HEK293T (cell line): ENCODE measurements around the gene MFAP3L.

Experiments
- CTCF ChIA-PET: fragments of 350-600 bp; formaldehyde crosslinking; extraction: SDS; loops from one replicate; lab custom pipeline; 2021; ENCODE audit warnings: antibody characterized with exemption, inconsistent platforms; lab: Yijun Ruan, JAX
- POLR2A ChIA-PET: fragments of 350-600 bp; formaldehyde crosslinking; extraction: SDS; loops from one replicate; lab custom pipeline; 2020; ENCODE audit warnings: antibody characterized with exemption, inconsistent platforms; lab: Yijun Ruan, JAX
- DNase-seq: peaks from one replicate; pipeline ENCODE4 v3.0.0; 2012; ENCODE audit warnings: mixed read lengths; ENCODE audit errors: extremely low spot score
- ARNT ChIP-seq: fragments of 450-650 bp; IDR thresholded peaks from 2 replicates; pipeline ENCODE4 v1.6.1; 2017; ENCODE audit warnings: mild to moderate bottlenecking
- BHLHE40 ChIP-seq: fragments of 450-650 bp; IDR thresholded peaks from 2 replicates; pipeline ENCODE4 v1.6.1; 2016; ENCODE audit warnings: mild to moderate bottlenecking, moderate library complexity, borderline replicate concordance
- CTBP1 ChIP-seq: fragments of 450-650 bp; IDR thresholded peaks from 2 replicates; pipeline ENCODE4 v1.6.1; 2016; ENCODE audit warnings: borderline replicate concordance
- ELF4 ChIP-seq: fragments of 450-650 bp; IDR thresholded peaks from 2 replicates; pipeline ENCODE4 v1.6.1; 2017; ENCODE audit warnings: antibody characterized with exemption
- FOXA1 ChIP-seq: fragments of 450-650 bp; IDR thresholded peaks from 2 replicates; pipeline ENCODE4 v1.6.1; 2016; ENCODE audit warnings: mild to moderate bottlenecking
- FOXK2 ChIP-seq: fragments of 450-650 bp; IDR thresholded peaks from 2 replicates; pipeline ENCODE4 v1.6.1; 2016; ENCODE audit warnings: mild to moderate bottlenecking
- FOXM1 ChIP-seq: fragments of 450-650 bp; IDR thresholded peaks from 2 replicates; pipeline ENCODE4 v1.6.1; 2017; ENCODE audit warnings: mild to moderate bottlenecking, borderline replicate concordance
- HDGF ChIP-seq: fragments of 450-650 bp; IDR thresholded peaks from 2 replicates; pipeline ENCODE4 v1.6.1; 2017; ENCODE audit warnings: antibody characterized with exemption, borderline replicate concordance
- L3MBTL2 ChIP-seq: fragments of 450-650 bp; conservative IDR thresholded peaks from 2 replicates; pipeline ENCODE4 v1.6.1; 2016; ENCODE audit warnings: mild to moderate bottlenecking
- LEF1 ChIP-seq: fragments of 450-650 bp; IDR thresholded peaks from 2 replicates; pipeline ENCODE4 v1.6.1; 2017; ENCODE audit warnings: mild to moderate bottlenecking, borderline replicate concordance
- NFRKB ChIP-seq: fragments of 450-650 bp; IDR thresholded peaks from 2 replicates; pipeline ENCODE4 v1.6.1; 2016; ENCODE audit warnings: mild to moderate bottlenecking, moderate library complexity
- PKNOX1 ChIP-seq: fragments of 450-650 bp; IDR thresholded peaks from 2 replicates; pipeline ENCODE4 v1.6.1; 2016
- SP1 ChIP-seq: fragments of 450-650 bp; IDR thresholded peaks from 2 replicates; pipeline ENCODE4 v1.6.1; 2017
- SUZ12 ChIP-seq: fragments of 450-650 bp; IDR thresholded peaks from 2 replicates; pipeline ENCODE4 v1.6.1; 2016; ENCODE audit warnings: mild to moderate bottlenecking
- TARDBP ChIP-seq: fragments of 450-650 bp; IDR thresholded peaks from 2 replicates; pipeline ENCODE4 v1.6.1; 2016
- ZNF384 ChIP-seq: fragments of 450-650 bp; IDR thresholded peaks from 2 replicates; pipeline ENCODE4 v1.6.1; 2016

MFAP3L gene

GRCh38 chr4:169993531-169993930, 32.7 kb downstream of the MFAP3L start:
- POLR2A ChIA-PET = no interaction called here
- TF ChIP-seq SUZ12 (no peak), ZNF384 (no peak), ARNT (no peak), FOXA1 (no peak), BHLHE40 (no peak), ELF4 (no peak), FOXK2 (no peak), SP1 (no peak), L3MBTL2 (no peak; the same call in 1 of the 2 replicates), TARDBP (no peak), FOXM1 (no peak), NFRKB (no peak), CTBP1 (no peak)
- no peak for DNase-seq
- CTCF ChIA-PET = no interaction called here

- POLR2A ChIA-PET = interaction anchor here (0.9 kb wide), 1 partner anchor 39 kb away, joined by 3 read pairs; no protein-coding TSS in a partner anchor
- CTCF ChIA-PET = interaction anchor here (0.6 kb wide), 1 partner anchor 65 kb away, joined by 4 read pairs; no protein-coding TSS in a partner anchor
- TF ChIP-seq TARDBP (no peak), PKNOX1 (no peak), CTBP1 (no peak), NFRKB (no peak), ARNT (no peak), FOXM1 (no peak), FOXA1 (no peak), LEF1 (no peak), ZNF384 (no peak), SP1 (no peak), BHLHE40 (no peak), L3MBTL2 (no peak)
- no peak for DNase-seq
Measured at GRCh38 chr4:169988252-169988651, 37.9 kb downstream of the MFAP3L start.

GRCh38 chr4:169987327-169988228, 38.6 kb downstream of the MFAP3L start:
- no peak for DNase-seq
- TF ChIP-seq FOXA1 (no peak), HDGF (no peak), TARDBP (no peak), SUZ12 (no peak), ZNF384 (no peak), PKNOX1 (no peak), ARNT (no peak), SP1 (no peak), ELF4 (no peak), CTBP1 (no peak), L3MBTL2 (no peak)
- ChIA-PET POLR2A (interaction anchor here (0.9 kb wide), 1 partner anchor 39 kb away, joined by 3 read pairs; no protein-coding TSS in a partner anchor), CTCF (no interaction called here)

- TF ChIP-seq CTBP1 (no peak), ZNF384 (no peak), LEF1 (no peak), PKNOX1 (peak; percentile 12; the same call in 1 of the 2 replicates), ELF4 (no peak), SUZ12 (no peak), ARNT (no peak), FOXM1 (no peak), NFRKB (no peak)
- ChIA-PET CTCF (no interaction called here), POLR2A (no interaction called here)
- no peak for DNase-seq
Measured at GRCh38 chr4:169986369-169986768, 39.8 kb downstream of the MFAP3L start.

- POLR2A ChIA-PET = no interaction called here
- CTCF ChIA-PET = no interaction called here
- DNase-seq = no peak
- no peak for TF ChIP-seq PKNOX1
- no peak for TF ChIP-seq L3MBTL2
- no peak for TF ChIP-seq SUZ12
- no peak for TF ChIP-seq ARNT
- no peak for TF ChIP-seq HDGF
- no peak for TF ChIP-seq FOXK2
- no peak for TF ChIP-seq FOXM1
- TF ChIP-seq NFRKB = no peak
- no peak for TF ChIP-seq ELF4
- no peak for TF ChIP-seq SP1
Measured at GRCh38 chr4:169985881-169986280, 40.3 kb downstream of the MFAP3L start.
